Activated naive CD8-positive, alpha-beta T cell (primary cell): ENCODE results near the gene TGFB3.
"Not testable (repeated sequence)": the region's sequence is repeated elsewhere in the genome, so short reads cannot be mapped to it uniquely, and the experiment has no call there.

Experiments
- H3K27ac Mint-ChIP-seq: one replicate; pipeline ENCODE4 v1.8.0; 2021; ENCODE audit warnings: mixed read lengths
- H3K27me3 Mint-ChIP-seq: one replicate; pipeline ENCODE4 v1.8.0; 2021; ENCODE audit warnings: mixed read lengths
- H3K36me3 Mint-ChIP-seq: one replicate; pipeline ENCODE4 v1.8.0; 2021; ENCODE audit warnings: mixed read lengths
- H3K4me1 Mint-ChIP-seq: one replicate; pipeline ENCODE4 v1.8.0; 2021; ENCODE audit warnings: low read depth, mixed read lengths
- H3K4me3 Mint-ChIP-seq: one replicate; pipeline ENCODE4 v1.8.0; 2021; ENCODE audit warnings: mild to moderate bottlenecking, mixed read lengths
- H3K9me3 Mint-ChIP-seq: one replicate; pipeline ENCODE4 v1.8.0; 2021; ENCODE audit warnings: low read depth, mixed read lengths

TGFB3 gene

DNA sequence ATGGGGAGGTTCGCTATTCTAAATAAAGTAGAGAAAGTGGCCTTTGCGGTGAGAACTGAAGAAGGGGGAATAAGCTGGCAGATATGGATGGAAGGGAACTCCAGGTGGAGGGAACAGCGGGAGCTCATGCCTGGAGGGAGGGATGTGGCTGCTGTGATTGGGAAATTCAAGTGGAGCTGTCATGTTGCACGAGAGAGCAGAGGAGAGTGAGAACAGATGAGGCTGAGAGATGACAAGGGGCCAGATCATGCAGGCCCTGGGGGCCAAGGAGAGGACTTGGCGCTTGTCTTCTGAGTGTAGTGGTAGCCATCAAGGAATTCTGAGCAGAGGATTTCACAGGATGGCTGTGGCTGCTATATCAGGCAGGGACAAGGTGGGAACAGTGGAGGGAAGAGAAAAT is 35.0 kb downstream of the TGFB3 start:
- Mint-ChIP-seq H3K27ac (no peak overlapping the region), H3K4me3 (no peak overlapping the region), H3K9me3 (peaks cover under 1% of the 10 kb centered on the region), H3K27me3 (no peaks in the 10 kb centered on the region), H3K36me3 (peaks cover 9% of the 10 kb centered on the region), H3K4me1 (no peaks in the 10 kb centered on the region)

DNA sequence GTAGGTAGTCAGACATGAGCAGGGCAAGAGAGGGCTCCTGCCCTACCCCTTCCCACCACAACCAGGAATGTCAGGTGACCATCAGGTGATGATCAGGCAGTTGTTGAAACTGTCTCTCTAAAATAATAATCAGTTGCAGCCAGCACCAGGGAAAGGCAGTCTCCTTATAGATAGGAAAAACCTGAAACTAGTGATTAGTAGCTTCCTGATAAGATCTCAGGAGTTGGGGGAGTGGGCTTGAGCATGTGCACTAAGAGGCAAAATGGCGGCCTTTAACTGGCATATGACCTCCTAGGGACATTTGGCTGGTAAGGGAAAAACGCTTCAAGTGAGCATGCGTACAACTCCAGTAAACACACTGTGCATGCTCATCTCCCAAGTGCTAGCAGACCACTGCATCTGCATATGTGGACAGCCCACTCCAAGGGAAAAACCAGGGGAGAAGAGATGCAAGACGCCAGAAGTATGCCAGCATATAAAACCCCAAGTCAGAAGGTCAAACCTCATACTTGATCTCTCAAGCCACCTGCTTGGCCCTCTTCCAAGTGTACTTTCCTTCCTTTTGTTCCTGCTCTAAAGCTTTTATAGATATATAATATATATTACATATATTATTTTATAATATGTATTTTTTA is 37.1 kb downstream of the TGFB3 start:
- Mint-ChIP-seq H3K27ac (no peak overlapping the region), H3K4me1 (no peaks in the 10 kb centered on the region), H3K27me3 (no peaks in the 10 kb centered on the region), H3K9me3 (no peaks in the 10 kb centered on the region), H3K4me3 (no peak overlapping the region), H3K36me3 (peaks cover 9% of the 10 kb centered on the region)

DNA sequence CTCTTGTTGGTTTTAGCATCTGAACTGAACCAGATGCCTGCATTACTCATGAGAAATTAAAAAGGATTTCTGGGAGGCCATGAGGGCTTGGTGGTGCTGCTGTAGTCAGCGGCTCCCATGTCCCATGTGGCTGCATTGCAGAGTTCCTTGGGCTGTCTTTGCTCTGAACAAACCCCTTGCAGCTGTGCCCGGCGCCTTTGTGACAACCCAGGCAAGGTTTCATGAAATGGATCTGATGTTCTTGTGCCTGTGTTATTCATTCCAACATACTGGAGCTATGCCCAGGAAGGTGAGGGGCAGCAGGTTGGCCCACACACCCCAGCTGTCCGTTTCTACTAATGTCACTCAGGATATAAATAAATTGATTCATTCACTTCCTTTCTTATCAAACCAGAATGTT is 40.8 kb downstream of the TGFB3 start:
- no peak overlapping the region for H3K4me3 Mint-ChIP-seq
- no peak overlapping the region for H3K27ac Mint-ChIP-seq
- no peaks in the 10 kb centered on the region for H3K27me3 Mint-ChIP-seq
- H3K9me3 Mint-ChIP-seq: no peaks in the 10 kb centered on the region
- H3K36me3 Mint-ChIP-seq: peaks cover 11% of the 10 kb centered on the region
- H3K4me1 Mint-ChIP-seq: no peaks in the 10 kb centered on the region

DNA sequence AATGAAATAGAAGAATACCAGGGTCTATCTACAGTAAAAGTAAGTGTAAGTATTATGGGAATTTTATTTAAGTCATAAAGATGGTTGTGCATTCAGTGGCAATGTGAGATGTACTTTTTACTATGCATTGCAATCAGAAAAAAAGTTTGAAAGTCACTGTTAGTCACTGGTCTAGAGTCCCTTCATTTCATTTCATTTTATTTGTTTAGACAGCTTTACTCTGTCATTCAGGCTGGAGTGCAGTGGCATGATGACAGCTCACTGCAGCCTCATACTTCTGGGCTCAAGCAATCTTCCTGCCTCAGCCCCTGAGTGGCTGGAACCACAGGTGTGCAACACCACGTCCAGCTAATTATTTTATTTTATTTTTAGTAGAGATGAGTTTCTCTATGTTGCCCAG is 42.6 kb downstream of the TGFB3 start:
- Mint-ChIP-seq H3K9me3 (no peaks in the 10 kb centered on the region), H3K4me1 (no peaks in the 10 kb centered on the region), H3K4me3 (no peak overlapping the region), H3K36me3 (peaks cover 11% of the 10 kb centered on the region), H3K27me3 (no peaks in the 10 kb centered on the region), H3K27ac (no peak overlapping the region)

DNA sequence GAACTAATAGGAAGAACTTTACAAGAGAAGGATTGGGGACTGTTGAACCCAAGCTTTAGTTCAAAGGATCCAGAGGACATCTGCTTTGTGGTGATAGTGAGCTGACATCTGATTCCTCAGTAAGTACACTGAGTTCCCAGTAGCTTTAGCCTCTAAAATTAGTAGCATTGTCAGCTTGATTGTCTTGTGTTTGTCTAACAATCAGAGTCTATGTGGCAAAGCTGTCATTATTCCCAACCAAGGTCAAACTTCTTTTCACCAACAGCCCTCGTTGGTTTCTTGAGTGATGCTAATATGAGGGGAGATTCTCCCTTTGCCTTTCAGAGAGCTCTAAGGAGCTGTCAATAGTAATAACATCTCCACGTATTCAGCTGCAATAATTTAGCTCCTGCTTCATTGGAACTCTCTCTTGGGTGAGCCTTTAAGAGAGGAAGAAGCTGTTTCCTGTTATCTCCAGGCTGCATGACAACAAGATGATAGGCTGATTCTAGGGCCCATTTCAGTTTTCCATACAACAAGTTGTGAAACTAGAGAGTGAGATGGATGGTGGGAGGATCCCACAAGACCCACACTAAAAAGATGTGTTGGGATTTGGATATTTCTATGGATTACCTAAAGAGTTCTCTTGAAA is 46.7 kb downstream of the TGFB3 start:
- Mint-ChIP-seq H3K9me3 (no peaks in the 10 kb centered on the region), H3K4me3 (no peak overlapping the region), H3K4me1 (no peaks in the 10 kb centered on the region), H3K27ac (no peak overlapping the region), H3K36me3 (peaks cover 13% of the 10 kb centered on the region), H3K27me3 (no peaks in the 10 kb centered on the region)

DNA sequence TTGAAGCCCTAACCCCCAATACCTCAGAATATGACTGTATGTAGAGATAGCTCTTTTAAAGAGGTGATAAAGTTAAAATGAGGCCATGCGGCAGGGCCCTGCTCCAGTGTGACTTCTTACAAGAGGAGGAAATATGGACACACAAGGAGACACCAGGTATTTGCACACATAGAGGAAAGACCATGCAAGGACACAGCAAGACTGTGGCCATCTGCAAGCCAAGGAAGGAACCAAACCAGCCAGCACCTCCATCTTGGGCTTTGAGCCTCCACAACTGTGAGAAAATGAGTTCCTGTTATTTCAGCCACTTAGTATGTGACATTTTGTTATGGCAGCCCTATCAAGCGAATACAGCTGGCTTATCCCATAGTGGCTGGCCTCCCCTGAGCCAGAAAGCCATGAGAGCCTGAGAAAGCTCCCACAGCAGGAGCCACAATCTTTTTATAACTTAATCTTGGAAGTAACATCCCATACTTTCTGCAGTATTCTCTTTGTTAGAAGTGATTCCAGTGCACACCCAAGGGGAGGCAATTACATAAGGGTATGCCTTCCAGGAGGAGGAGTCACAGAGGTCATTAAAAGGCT is 48.0 kb downstream of the TGFB3 start:
- Mint-ChIP-seq H3K9me3 (no peaks in the 10 kb centered on the region), H3K36me3 (peaks cover 13% of the 10 kb centered on the region), H3K27me3 (no peaks in the 10 kb centered on the region), H3K4me3 (no peak overlapping the region), H3K4me1 (no peaks in the 10 kb centered on the region), H3K27ac (no peak overlapping the region)

DNA sequence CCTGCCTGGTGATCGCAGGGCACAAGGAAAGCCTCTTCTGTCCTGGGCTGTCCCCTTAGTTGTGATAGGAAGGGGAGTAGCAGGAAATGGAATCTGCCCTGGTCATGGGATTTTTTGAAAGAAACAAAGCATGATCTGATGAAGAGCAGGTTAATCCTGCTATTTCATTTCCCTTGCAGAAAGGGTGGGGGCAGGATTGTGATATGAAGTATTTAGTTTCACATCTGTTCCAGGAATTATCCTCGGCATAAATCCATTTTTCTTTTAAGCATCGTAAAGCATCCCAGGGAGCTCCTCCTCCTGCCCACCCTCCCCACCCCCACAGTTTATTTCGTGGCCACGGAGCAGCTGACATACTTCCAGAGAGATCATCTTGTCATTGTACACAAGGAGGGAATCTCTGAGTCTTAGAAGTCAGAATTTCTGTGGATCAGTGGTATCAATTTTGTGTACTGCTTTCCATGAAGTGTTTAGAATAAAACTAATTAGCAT is 53.1 kb downstream of the TGFB3 start:
- peaks cover 10% of the 10 kb centered on the region for H3K36me3 Mint-ChIP-seq
- H3K4me3 Mint-ChIP-seq: no peak overlapping the region
- no peaks in the 10 kb centered on the region for H3K4me1 Mint-ChIP-seq
- H3K27ac Mint-ChIP-seq: no peak overlapping the region
- no peaks in the 10 kb centered on the region for H3K9me3 Mint-ChIP-seq
- no peaks in the 10 kb centered on the region for H3K27me3 Mint-ChIP-seq

DNA sequence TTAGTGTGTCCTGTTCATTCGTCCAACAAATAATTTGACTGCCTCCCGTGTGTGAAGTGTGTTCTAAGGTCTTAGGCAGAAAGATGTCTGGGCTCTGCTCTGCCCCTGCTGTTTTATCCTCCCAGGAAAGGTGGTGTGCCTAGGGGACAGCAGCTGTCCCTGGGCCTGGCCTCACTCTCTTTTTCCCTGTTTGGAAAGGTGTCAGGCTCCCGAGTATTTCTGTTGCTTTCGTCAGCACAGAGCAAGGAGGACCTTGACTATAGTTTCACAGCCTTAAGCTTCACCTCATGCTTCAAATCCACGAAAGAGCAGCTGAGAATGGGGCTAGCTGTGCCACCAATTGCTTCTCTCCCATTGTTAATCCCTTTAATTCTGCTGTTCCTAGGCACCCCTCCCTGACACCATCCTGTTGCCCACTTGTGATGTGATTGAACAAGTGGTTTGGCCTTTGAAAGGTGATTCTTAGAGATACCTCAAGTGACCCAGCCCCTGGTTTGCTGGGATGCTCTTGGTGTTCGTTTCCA is 54.2 kb downstream of the TGFB3 start:
- Mint-ChIP-seq H3K4me1 (no peaks in the 10 kb centered on the region), H3K27ac (no peak overlapping the region), H3K27me3 (no peaks in the 10 kb centered on the region), H3K9me3 (no peaks in the 10 kb centered on the region), H3K4me3 (no peak overlapping the region), H3K36me3 (peaks cover 8% of the 10 kb centered on the region)

DNA sequence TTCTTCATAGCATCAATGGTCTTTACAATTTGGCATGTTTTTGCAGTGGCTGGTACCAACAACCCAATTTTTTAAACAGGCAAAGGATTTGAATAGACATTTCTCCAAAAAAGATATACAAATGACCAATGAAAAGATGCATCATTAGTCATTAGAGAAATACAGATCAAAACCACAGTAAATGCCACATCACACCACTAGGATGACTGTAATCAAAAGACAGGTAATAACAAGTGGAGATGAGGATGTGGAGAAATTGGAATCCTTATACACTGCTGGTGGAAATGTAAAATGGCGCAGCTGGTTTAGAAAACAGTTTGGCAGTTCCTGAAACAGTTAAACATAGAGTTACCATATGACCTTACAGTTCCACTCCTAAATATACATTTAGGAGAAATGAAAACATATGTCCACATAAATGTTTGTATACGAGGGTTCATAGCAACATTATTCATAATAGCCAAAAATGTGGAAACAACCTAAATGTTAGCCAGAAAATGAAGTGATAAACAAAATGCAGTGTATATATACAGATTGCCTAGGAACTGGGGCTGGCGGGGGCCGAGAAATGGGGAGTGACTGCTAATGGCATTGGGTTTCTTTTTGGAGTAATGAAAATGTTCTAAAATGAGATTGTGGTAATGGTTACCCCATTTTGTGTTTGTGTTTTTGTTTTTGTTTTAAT is 55.2 kb downstream of the TGFB3 start:
- no peak overlapping the region for H3K4me3 Mint-ChIP-seq
- H3K4me1 Mint-ChIP-seq: no peaks in the 10 kb centered on the region
- H3K9me3 Mint-ChIP-seq: no peaks in the 10 kb centered on the region
- peaks cover 3% of the 10 kb centered on the region for H3K36me3 Mint-ChIP-seq
- no peaks in the 10 kb centered on the region for H3K27me3 Mint-ChIP-seq
- no peak overlapping the region for H3K27ac Mint-ChIP-seq

DNA sequence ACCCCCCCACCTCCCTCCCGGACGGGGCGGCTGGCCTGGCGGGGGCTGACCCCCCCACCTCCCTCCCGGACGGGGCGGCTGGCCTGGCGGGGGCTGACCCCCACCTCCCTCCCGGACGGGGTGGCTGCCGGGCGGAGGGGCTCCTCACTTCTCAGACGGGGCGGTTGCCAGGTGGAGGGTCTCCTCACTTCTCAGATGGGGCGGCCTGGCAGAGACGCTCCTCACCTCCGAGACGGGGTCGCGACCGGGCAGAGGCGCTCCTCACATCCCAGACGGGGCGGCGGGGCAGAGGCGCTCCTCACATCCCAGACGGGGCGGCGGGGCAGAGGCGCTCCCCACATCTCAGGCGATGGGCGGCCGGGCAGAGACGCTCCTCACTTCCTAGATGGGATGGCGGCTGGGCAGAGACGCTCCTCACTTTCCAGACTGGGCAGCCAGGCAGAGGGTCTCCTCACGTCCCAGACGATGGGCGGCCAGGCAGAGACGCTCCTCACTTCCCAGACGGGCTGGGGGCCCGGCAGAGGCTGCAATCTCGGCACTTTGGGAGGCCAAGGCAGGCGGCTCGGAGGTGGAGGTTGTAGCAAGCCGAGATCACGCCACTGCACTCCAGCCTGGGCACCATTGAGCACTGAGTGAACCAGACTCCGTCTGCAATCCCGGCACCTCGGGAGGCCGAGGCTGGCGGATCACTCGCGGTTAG is 56.5 kb downstream of the TGFB3 start:
- not testable (repeated sequence) for H3K9me3 Mint-ChIP-seq, H3K36me3 Mint-ChIP-seq, H3K4me3 Mint-ChIP-seq, H3K27ac Mint-ChIP-seq, H3K27me3 Mint-ChIP-seq, H3K4me1 Mint-ChIP-seq

DNA sequence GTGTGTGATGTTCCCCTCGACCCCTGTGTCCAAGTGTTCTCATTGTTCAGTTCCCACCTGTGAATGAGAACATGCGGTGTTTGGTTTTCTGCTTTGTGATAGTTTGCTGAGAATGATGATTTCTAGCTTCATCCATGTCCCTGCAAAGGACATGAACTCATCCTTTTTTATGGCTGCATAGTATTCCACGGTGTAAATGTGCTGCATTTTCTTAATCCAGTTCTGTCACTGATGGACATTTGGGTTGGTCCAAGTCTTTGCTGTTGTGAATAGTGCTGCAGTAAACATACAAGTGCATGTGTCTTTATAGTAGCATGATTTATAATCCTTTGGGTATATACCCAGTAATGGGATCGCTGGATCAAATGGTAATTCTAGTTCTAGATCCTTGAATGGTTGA is 61.4 kb downstream of the TGFB3 start:
- not testable (repeated sequence) for H3K4me1 Mint-ChIP-seq, H3K27ac Mint-ChIP-seq, H3K4me3 Mint-ChIP-seq, H3K27me3 Mint-ChIP-seq, H3K36me3 Mint-ChIP-seq, H3K9me3 Mint-ChIP-seq

DNA sequence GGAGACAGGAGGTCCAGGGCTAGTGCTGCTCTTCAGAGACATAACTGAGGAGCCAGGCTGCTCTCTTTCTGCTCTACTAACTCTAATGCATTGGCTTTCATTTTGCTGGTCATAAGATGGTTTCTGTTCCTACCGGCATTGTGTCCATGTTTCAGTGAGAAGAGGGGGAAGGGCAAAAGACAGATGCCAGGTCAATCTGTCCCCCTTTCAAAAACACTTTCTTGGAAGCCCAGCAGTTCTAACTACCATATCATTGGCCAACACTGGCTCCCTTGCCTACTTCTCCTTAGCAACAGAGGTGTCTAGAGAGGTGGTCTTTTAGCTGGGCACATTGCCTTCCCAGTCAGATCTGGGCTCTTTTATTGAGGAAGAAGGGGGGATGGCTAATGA is 63.9 kb downstream of the TGFB3 start:
- Mint-ChIP-seq H3K27me3 (no peaks in the 10 kb centered on the region), H3K4me3 (no peak overlapping the region), H3K27ac (no peak overlapping the region), H3K4me1 (no peaks in the 10 kb centered on the region), H3K9me3 (no peaks in the 10 kb centered on the region), H3K36me3 (peaks cover 2% of the 10 kb centered on the region)

DNA sequence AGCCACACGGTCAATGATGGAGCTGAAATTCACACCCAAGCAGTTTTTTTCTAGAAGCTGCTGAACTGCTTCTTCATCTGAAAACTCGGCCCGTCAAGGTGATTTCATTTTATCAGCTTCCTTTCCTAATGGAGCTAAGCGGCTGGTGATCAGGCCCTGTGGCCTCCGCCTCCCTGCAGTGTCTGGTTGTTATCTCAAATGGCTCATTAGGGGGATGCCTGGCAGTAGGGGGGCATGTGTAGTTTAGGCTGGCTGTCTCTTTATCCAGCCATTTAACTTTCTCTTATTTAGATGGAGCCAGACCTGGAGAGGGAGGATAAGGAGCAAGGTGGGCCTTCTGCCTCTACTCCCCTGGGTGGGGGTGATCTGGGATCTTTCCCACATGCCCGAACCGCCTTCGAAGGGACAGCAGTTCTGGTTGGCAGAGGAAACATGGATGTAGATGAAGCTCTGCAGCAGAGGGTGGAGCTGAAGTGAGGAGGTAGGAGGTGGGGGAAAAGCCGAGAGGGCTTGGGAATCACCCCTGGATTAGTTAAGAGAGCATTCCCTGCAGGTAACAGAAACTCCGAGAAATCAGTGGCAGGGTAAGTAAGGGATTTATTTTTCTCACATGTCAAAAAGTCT is 64.4 kb downstream of the TGFB3 start:
- Mint-ChIP-seq H3K9me3 (no peaks in the 10 kb centered on the region), H3K4me3 (no peak overlapping the region), H3K27ac (no peak overlapping the region), H3K36me3 (peaks cover 2% of the 10 kb centered on the region), H3K27me3 (no peaks in the 10 kb centered on the region), H3K4me1 (no peaks in the 10 kb centered on the region)

DNA sequence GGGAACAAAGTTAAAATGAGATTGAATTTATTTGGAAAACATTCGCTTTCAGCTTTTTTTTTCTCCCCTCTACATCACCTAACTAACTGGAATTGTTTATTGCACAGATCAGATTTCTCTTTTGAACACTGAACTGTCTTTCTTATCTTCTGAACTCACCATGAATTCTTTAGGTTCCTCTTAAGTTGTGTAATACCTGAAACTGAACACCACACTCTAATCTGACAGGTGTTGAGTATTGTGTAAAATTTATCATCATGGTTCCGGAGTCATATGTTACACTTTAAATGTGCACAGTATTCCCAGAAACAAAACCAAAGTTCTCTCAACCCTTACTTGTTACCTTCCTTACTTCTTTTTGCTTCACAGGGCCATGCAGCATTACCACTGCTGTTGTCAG is 66.8 kb downstream of the TGFB3 start:
- Mint-ChIP-seq H3K27me3 (no peaks in the 10 kb centered on the region), H3K4me1 (no peaks in the 10 kb centered on the region), H3K9me3 (no peaks in the 10 kb centered on the region), H3K27ac (no peak overlapping the region), H3K36me3 (peaks cover 2% of the 10 kb centered on the region), H3K4me3 (no peak overlapping the region)
